ENCODE data around the gene CBLC. TPM values are rescaled to one million over a fixed set of nuclear protein-coding genes. Genes with fewer than 3 reads are reported as not detected.

CBLC gene
- total and polyA plus RNA-seq, 2 donors (not counting 1 experiment from before 2014, with no cell fraction given), result not detected

- H4K20me1 ChIP-seq (ENCODE audit: control insufficient read depth, insufficient read depth, low read length, poor library complexity, severe bottlenecking), result peaks cover 8% of the 10 kb centered on the region
- WGBS (ENCODE audit: insufficient coverage), result 12% methylated on average over 8 of the region's 11 CpGs
- no peaks in the 10 kb centered on the region for H3K9me3 ChIP-seq (ENCODE audit: control extremely low read depth in 1 of 3, control insufficient read depth in 2 of 3, insufficient read depth in 1 of 3, low read length in 2 of 3)
- CTCF ChIA-PET, result interaction anchor here (1.4 to 6.2 kb wide), 6 partner anchors 10 to 31 kb away, joined by 3 to 84 read pairs (median 8); no protein-coding TSS in a partner anchor
- H3K4me3 ChIP-seq (ENCODE audit: control extremely low read depth in 1 of 5, extremely low read depth in 1 of 5, insufficient read depth in 1 of 5, low read depth in 2 of 5, low read length in 4 of 5), result peak overlapping the region; percentile 38 to 94 (median 69)
- Mint-ChIP-seq H3K9me3 (ENCODE audit: insufficient read depth) (no peaks in the 10 kb centered on the region), H3K27ac (peak overlapping the region; percentile 98), H3K27me3 (no peaks in the 10 kb centered on the region), H3K4me3 (peak overlapping the region; percentile 97), H3K4me1 (peaks cover 57% of the 10 kb centered on the region)
- H3K4me1 ChIP-seq (ENCODE audit: control insufficient read depth in 2 of 2, insufficient read depth in 2 of 2, low read length in 2 of 2), result peaks cover 49 to 59% of the 10 kb centered on the region in 2 donors
- POLR2A ChIA-PET, result interaction anchor here (0.7 to 6.2 kb wide), 2 partner anchors 16 to 31 kb away, joined by 3 to 65 read pairs; no protein-coding TSS in a partner anchor
- intact Hi-C loops (cut with micrococcal nuclease), result loop anchor here (5.0 kb wide), 2 partner anchors 248 to 323 kb away; partner anchors contain the start of genes GEMIN7, RELB and ZNF296
- H3K27me3 ChIP-seq (replicated peaks in 1 of 4; ENCODE audit: control extremely low read depth in 1 of 4, control insufficient read depth in 3 of 4, insufficient read depth in 4 of 4, low read length in 3 of 4), result no peaks in the 10 kb centered on the region
- H3K4me2 ChIP-seq (replicated peaks; ENCODE audit: low read depth, low read length, poor library complexity, severe bottlenecking), result peak overlapping the region; percentile 97
- H2AFZ ChIP-seq (ENCODE audit: insufficient read depth, low read depth, low read length, poor library complexity, severe bottlenecking), result no peak overlapping the region
- no peak for TF ChIP-seq CTCF (IDR thresholded peaks at IDR 0.05)
- no peak for TF ChIP-seq EZH2 (IDR thresholded peaks at IDR 0.05; ENCODE audit: borderline replicate concordance, insufficient read depth, low read depth, low read length, poor library complexity, severe bottlenecking)
- H3K9ac ChIP-seq (ENCODE audit: low read length), result peak overlapping the region; percentile 92
- ATAC-seq (ENCODE audit: low read depth) (no peak), DNase-seq (no peak)
- H3K27ac ChIP-seq (ENCODE audit: low read length in 2 of 2), result peak overlapping the region; percentile 92
- peaks cover 8% of the 10 kb centered on the region for H3K79me2 ChIP-seq (ENCODE audit: control insufficient read depth, insufficient read depth, low read length)
- peaks cover 2 to 27% of the 10 kb centered on the region in 2 experiments for H3K36me3 ChIP-seq (replicated peaks in 1 of 2; ENCODE audit: control extremely low read depth in 1 of 2, control insufficient read depth in 1 of 2, extremely low read depth in 1 of 2, insufficient read depth in 2 of 2, low read length in 1 of 2)
Observed at GRCh38 chr19:44754750-44755080, 23.0 kb upstream of the CBLC start.

GRCh38 chr19:44755219-44755618, 22.5 kb upstream of the CBLC start:
- no peaks in the 10 kb centered on the region for H3K27me3 Mint-ChIP-seq
- H3K4me2 ChIP-seq (replicated peaks; ENCODE audit: low read depth, low read length, poor library complexity, severe bottlenecking), result peak overlapping the region; percentile 97
- no peak for ATAC-seq (ENCODE audit: low read depth)
- peak overlapping the region; percentile 97 for H3K4me3 Mint-ChIP-seq
- WGBS (ENCODE audit: insufficient coverage), result 77% methylated on average over 4 of the region's 4 CpGs
- no peak for TF ChIP-seq CTCF (IDR thresholded peaks at IDR 0.05)
- TF ChIP-seq EZH2 (IDR thresholded peaks at IDR 0.05; ENCODE audit: borderline replicate concordance, insufficient read depth, low read depth, low read length, poor library complexity, severe bottlenecking), result no peak
- ChIA-PET CTCF (interaction anchor here (1.7 to 4.0 kb wide), 3 partner anchors 16 to 31 kb away, joined by 8 to 46 read pairs (median 8); no protein-coding TSS in a partner anchor), POLR2A (interaction anchor here (0.7 to 1.0 kb wide), 3 partner anchors 11 to 32 kb away, joined by 3 to 4 read pairs (median 3); no protein-coding TSS in a partner anchor)
- H3K27me3 ChIP-seq (replicated peaks in 1 of 4; ENCODE audit: control extremely low read depth in 1 of 4, control insufficient read depth in 3 of 4, insufficient read depth in 4 of 4, low read length in 3 of 4), result no peaks in the 10 kb centered on the region
- H3K4me3 ChIP-seq (ENCODE audit: control extremely low read depth in 1 of 5, extremely low read depth in 1 of 5, insufficient read depth in 1 of 5, low read depth in 2 of 5, low read length in 4 of 5), result peak overlapping the region in 3 of 5 experiments; percentile 38 to 94 (median 72)
- H3K36me3 ChIP-seq (replicated peaks in 1 of 2; ENCODE audit: control extremely low read depth in 1 of 2, control insufficient read depth in 1 of 2, extremely low read depth in 1 of 2, insufficient read depth in 2 of 2, low read length in 1 of 2), result peaks cover 2 to 31% of the 10 kb centered on the region in 2 experiments
- H2AFZ ChIP-seq (ENCODE audit: insufficient read depth, low read depth, low read length, poor library complexity, severe bottlenecking), result no peak overlapping the region
- H3K27ac ChIP-seq (ENCODE audit: low read length in 2 of 2), result peak overlapping the region in 1 of 2 donors; percentile 92
- peak overlapping the region; percentile 92 for H3K9ac ChIP-seq (ENCODE audit: low read length)
- H3K79me2 ChIP-seq (ENCODE audit: control insufficient read depth, insufficient read depth, low read length), result peaks cover 8% of the 10 kb centered on the region
- no peak for DNase-seq
- H3K9me3 Mint-ChIP-seq (ENCODE audit: insufficient read depth), result no peaks in the 10 kb centered on the region
- H3K4me1 ChIP-seq (ENCODE audit: control insufficient read depth in 2 of 2, insufficient read depth in 2 of 2, low read length in 2 of 2), result peaks cover 44 to 54% of the 10 kb centered on the region in 2 donors
- peaks cover 55% of the 10 kb centered on the region for H3K4me1 Mint-ChIP-seq
- no peaks in the 10 kb centered on the region for H3K9me3 ChIP-seq (ENCODE audit: control extremely low read depth in 1 of 3, control insufficient read depth in 2 of 3, insufficient read depth in 1 of 3, low read length in 2 of 3)
- H3K27ac Mint-ChIP-seq, result peak overlapping the region; percentile 98
- intact Hi-C loops (cut with micrococcal nuclease), result no loop called here
- peaks cover 8% of the 10 kb centered on the region for H4K20me1 ChIP-seq (ENCODE audit: control insufficient read depth, insufficient read depth, low read length, poor library complexity, severe bottlenecking)

Measured in B cell (primary cell).